Hepatocyte (in vitro differentiated cells): ENCODE measurements around the gene LRRC27. TPM values are rescaled to one million over a fixed set of nuclear protein-coding genes. Genes with fewer than 3 reads are reported as not detected.

ENCODE experiments used
- DNase-seq: peaks from one replicate; pipeline ENCODE4 v3.0.0-alpha.2; 2016; ENCODE audit warnings: low spot score
- H2AFZ ChIP-seq: fragments of 200-600 bp; sonication (generic); 2 replicates; pipeline ENCODE4 v1.6.0; 2016; ENCODE audit warnings: antibody characterized with exemption, mild to moderate bottlenecking
- H3K27ac ChIP-seq: fragments of 200-600 bp; sonication (generic); 2 replicates; pipeline ENCODE4 v1.5.1; 2016; ENCODE audit warnings: mild to moderate bottlenecking
- H3K27me3 ChIP-seq: fragments of 200-600 bp; sonication (generic); 2 replicates; pipeline ENCODE4 v1.6.1; 2016
- H3K36me3 ChIP-seq: fragments of 200-600 bp; sonication (generic); replicated peaks from 2 replicates; pipeline ENCODE4 v1.5.1; 2016; ENCODE audit warnings: low read depth; ENCODE audit not compliant: insufficient read depth
- H3K4me1 ChIP-seq: fragments of 200-600 bp; sonication (generic); 2 replicates; pipeline ENCODE4 v1.5.1; 2016; ENCODE audit warnings: mild to moderate bottlenecking, moderate library complexity; ENCODE audit not compliant: insufficient read depth
- H3K4me2 ChIP-seq: fragments of 200-600 bp; sonication (generic); 2 replicates; pipeline ENCODE4 v1.6.0; 2016
- H3K4me3 ChIP-seq: fragments of 200-600 bp; sonication (generic); 2 replicates; pipeline ENCODE4 v1.5.1; 2016; ENCODE audit warnings: mild to moderate bottlenecking
- H3K79me2 ChIP-seq: fragments of 200-600 bp; sonication (generic); 2 replicates; pipeline ENCODE4 v1.6.0; 2017; ENCODE audit warnings: mild to moderate bottlenecking
- H3K9me2 ChIP-seq: fragments of 200-600 bp; sonication (generic); replicated peaks from 2 replicates; pipeline ENCODE4 v1.6.0; 2017; ENCODE audit warnings: mild to moderate bottlenecking; ENCODE audit not compliant: insufficient read depth
- H3K9me3 ChIP-seq: fragments of 200-600 bp; sonication (generic); 2 replicates; pipeline ENCODE4 v1.5.1; 2016; ENCODE audit warnings: low read depth, mild to moderate bottlenecking
- H4K20me1 ChIP-seq: fragments of 200-600 bp; sonication (generic); 2 replicates; pipeline ENCODE4 v1.6.0; 2016; ENCODE audit warnings: mild to moderate bottlenecking; ENCODE audit not compliant: insufficient read depth, poor library complexity, severe bottlenecking
- EZH2 ChIP-seq: fragments of 200-600 bp; sonication (generic); IDR thresholded peaks from 2 replicates; pipeline ENCODE4 v1.6.1; 2016; ENCODE audit warnings: antibody characterized with exemption, mild to moderate bottlenecking, borderline replicate concordance
- EZH2phosphoT487 ChIP-seq: fragments of 200-600 bp; sonication (generic); IDR thresholded peaks from one replicate; pipeline ENCODE4 v1.6.1; 2018; ENCODE audit warnings: antibody characterized with exemption, mild to moderate bottlenecking, low read depth, moderate library complexity; ENCODE audit not compliant: unreplicated experiment, severe bottlenecking
- WGBS: methylation state at CpG from one replicate; pipeline ENCODE4 v1.1.6; 2016; ENCODE audit warnings: low lambda C conversion rate; ENCODE audit errors: missing lambda C conversion rate; 5-methylcytosine and 5-hydroxymethylcytosine counted together
- polyA plus RNA-seq: library from polyadenylated mRNA; unstranded; fragments of >200 nt; fragmentation: Nextera tagmentation; extraction: Ambion mirVana; gene quantifications from 2 replicates; pipeline ENCODE4 v1.2.1, GENCODE V29; 2016
- total RNA-seq: library from RNA; depleted of rRNA; stranded (reverse); fragments of >200 nt; gene quantifications from 2 replicates; pipeline ENCODE4 v1.2.3, GENCODE V29; 2014
- TF ChIP-seq, protein P1 (sequence below): fragments of 200-600 bp; sonication (generic); IDR thresholded peaks from 2 replicates; pipeline ENCODE4 v1.5.1; 2016; ENCODE audit warnings: antibody characterized with exemption, mild to moderate bottlenecking; ENCODE audit not compliant: poor library complexity

LRRC27 gene
- total and polyA plus RNA-seq, 2 experiments from 2014 or later: 7.5 to 8.3 TPM

DNA sequence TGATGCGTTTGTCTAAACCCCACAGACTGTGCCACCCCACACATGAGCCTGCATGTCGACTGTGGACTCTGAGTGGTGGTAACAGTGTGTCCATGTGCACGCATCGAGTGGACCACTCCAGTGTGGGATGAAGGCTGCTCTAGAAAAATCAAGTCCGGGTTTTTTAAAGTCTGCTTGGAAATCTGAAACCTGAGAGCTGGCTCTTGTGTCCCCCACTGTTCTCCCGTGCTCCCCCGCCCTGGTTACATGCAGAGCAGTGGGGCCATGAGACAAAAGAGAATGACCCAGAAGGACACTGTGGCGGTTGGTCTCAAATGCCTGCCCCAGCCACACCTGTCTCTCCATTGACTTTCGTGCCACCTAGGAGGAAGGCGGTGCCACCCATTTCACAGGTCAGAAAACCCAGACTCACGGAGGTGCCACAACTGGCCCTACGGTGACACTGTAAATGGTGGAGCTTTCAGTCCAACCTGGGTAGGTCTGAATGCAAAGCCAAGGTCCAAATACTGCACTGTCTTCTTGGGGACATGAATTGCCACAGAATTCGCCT, 37.7 kb downstream of the LRRC27 start:
- DNase-seq: no peak
- Histone ChIP-seq H3K27ac (no peak overlapping the region), H3K79me2 (no peaks in the 10 kb centered on the region), H3K27me3 (no peaks in the 10 kb centered on the region), H3K4me3 (no peak overlapping the region), H3K36me3 (no peaks in the 10 kb centered on the region), H3K9me2 (no peaks in the 10 kb centered on the region), H3K4me1 (no peaks in the 10 kb centered on the region), H2AFZ (no peak overlapping the region), H3K4me2 (no peak overlapping the region), H3K9me3 (no peaks in the 10 kb centered on the region), H4K20me1 (no peaks in the 10 kb centered on the region)
- 89% methylated on average over 13 of the region's 13 CpGs for WGBS
- TF ChIP-seq, protein P1, sequence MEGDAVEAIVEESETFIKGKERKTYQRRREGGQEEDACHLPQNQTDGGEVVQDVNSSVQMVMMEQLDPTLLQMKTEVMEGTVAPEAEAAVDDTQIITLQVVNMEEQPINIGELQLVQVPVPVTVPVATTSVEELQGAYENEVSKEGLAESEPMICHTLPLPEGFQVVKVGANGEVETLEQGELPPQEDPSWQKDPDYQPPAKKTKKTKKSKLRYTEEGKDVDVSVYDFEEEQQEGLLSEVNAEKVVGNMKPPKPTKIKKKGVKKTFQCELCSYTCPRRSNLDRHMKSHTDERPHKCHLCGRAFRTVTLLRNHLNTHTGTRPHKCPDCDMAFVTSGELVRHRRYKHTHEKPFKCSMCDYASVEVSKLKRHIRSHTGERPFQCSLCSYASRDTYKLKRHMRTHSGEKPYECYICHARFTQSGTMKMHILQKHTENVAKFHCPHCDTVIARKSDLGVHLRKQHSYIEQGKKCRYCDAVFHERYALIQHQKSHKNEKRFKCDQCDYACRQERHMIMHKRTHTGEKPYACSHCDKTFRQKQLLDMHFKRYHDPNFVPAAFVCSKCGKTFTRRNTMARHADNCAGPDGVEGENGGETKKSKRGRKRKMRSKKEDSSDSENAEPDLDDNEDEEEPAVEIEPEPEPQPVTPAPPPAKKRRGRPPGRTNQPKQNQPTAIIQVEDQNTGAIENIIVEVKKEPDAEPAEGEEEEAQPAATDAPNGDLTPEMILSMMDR: no peak
- TF ChIP-seq EZH2phosphoT487 (no peak), EZH2 (no peak)

DNA sequence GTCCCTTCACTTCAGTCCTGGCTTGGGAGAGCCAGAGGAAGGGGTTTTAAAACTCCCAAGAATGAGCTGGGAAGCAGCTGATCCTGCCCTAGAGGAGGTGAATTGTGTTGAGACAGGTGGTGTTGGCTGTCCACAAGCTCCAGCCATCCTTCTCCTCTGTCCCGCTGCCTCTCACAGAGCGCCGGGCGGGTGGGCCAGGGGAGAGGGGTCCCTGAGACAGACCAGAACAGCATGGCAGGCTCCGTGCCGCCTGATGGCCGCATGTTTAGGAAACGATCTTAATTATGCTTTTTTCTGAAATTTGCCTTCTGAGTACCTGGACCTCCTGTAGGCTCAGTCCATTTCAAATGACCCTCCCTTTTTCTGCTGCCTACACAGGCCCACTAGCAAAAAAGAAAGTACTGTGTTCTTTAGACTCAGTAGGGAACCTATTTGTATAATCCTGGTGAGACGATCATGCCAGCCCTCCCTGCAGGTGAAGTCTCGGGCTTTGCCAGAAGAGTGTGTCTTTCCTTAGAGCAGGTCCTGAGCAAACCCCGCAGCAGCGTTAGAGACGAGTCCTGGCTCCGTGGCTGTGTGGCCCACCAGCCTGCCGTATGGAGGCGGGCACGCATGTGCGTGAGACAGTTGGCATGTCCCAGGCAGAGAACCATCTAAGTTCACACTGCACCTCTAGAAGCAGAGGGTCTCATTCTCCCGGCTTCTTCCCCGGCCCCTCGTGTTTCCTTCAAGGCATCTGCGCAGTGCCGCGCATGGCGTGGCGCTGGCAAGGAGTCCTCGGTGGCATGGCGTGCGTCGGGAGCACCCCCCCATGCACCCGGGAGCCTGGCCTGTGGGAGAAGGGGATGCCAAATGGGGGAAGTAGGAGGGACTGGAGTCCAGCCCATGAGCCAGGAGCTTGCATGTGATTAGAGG, 38.7 kb downstream of the LRRC27 start:
- Histone ChIP-seq H4K20me1 (no peaks in the 10 kb centered on the region), H3K4me3 (no peak overlapping the region), H3K4me2 (no peak overlapping the region), H3K36me3 (no peaks in the 10 kb centered on the region), H3K9me2 (no peaks in the 10 kb centered on the region), H2AFZ (no peak overlapping the region), H3K9me3 (no peaks in the 10 kb centered on the region), H3K79me2 (no peaks in the 10 kb centered on the region), H3K4me1 (no peaks in the 10 kb centered on the region), H3K27me3 (no peaks in the 10 kb centered on the region), H3K27ac (no peak overlapping the region)
- no peak for DNase-seq
- TF ChIP-seq EZH2: no peak
- TF ChIP-seq, protein P1: no peak
- 95% methylated on average over 31 of the region's 31 CpGs for WGBS

DNA sequence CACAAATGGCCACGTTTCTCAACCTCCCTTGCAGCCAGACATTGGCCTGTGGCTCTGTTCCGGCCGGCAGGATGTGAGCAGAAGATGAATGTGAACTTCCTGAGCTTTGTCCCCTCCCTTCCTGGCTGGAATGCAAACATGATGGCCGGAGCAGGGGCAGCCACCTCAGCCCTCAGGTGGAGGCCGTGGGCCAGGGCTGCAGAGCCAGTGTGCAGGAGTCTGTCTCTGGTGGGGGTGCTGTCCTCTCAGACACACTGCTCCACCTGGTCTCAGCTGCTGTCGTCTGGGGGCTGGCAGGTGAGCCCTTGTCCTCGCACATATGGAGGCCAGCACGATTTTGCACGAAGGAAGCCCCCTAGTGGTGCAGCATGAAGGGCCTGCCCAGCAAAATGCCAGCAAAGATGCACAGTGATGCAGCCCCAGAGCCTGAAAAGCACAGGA, 39.7 kb downstream of the LRRC27 start:
- H3K9me2 ChIP-seq: no peaks in the 10 kb centered on the region
- WGBS: 84% methylated on average over 9 of the region's 9 CpGs
- H3K79me2 ChIP-seq: no peaks in the 10 kb centered on the region
- no peak overlapping the region for H3K4me2 ChIP-seq
- no peak overlapping the region for H2AFZ ChIP-seq
- no peak overlapping the region for H3K27ac ChIP-seq
- DNase-seq: no peak
- no peak overlapping the region for H3K4me3 ChIP-seq
- no peaks in the 10 kb centered on the region for H3K4me1 ChIP-seq
- no peaks in the 10 kb centered on the region for H4K20me1 ChIP-seq
- H3K9me3 ChIP-seq: no peaks in the 10 kb centered on the region
- no peaks in the 10 kb centered on the region for H3K27me3 ChIP-seq
- no peaks in the 10 kb centered on the region for H3K36me3 ChIP-seq
- TF ChIP-seq, protein P1: peak; percentile 12
- no peak for TF ChIP-seq EZH2phosphoT487
- no peak for TF ChIP-seq EZH2
